Dermis microvascular lymphatic vessel endothelial cell (primary cell): Measurements from ENCODE around the gene DLX5. TPM values are rescaled to one million over a fixed set of nuclear protein-coding genes. Genes with fewer than 3 reads are reported as not detected.
"Not testable (repeated sequence)": the region's sequence is repeated elsewhere in the genome, so short reads cannot be mapped to it uniquely, and the experiment has no call there.

Experiments
- DNase-seq, 2 donors: peaks; one replicate each; pipeline versions ENCODE4 v3.0.0 to v3.0.0-alpha.2; 2010; ENCODE audit warnings: low read depth in 2 of 2
- total RNA-seq: library from RNA; depleted of rRNA; stranded (reverse); fragments of >200 nt; gene quantifications from 2 replicates; pipeline ENCODE4 v1.2.1, GENCODE V29; 2014

DLX5 gene
- not detected in 2 replicates for total RNA-seq

GRCh38 chr7:97024209-97025129 is at the start of gene DLX5:
TSS of gene DLX5 (minus strand) at chr7:97024831. CDS start at chr7:97024623, 208 bp downstream.
- no peak for DNase-seq

- DNase-seq = not testable (repeated sequence)
Observed at GRCh38 chr7:97072025-97072424, 47.4 kb upstream of the DLX5 start.

- DNase-seq = peak; percentile 36 to 58
Observed at GRCh38 chr7:97064972-97065587, 40.4 kb upstream of the DLX5 start.

- DNase-seq = no peak
Observed at GRCh38 chr7:97064020-97064419, 39.4 kb upstream of the DLX5 start.

- no peak for DNase-seq
Observed at GRCh38 chr7:97043281-97043680, 18.6 kb upstream of the DLX5 start.

GRCh38 chr7:97039374-97040065 is 14.9 kb upstream of the DLX5 start:
- DNase-seq = no peak

- not testable (repeated sequence) for DNase-seq
Observed at GRCh38 chr7:97034213-97034852, 9.7 kb upstream of the DLX5 start.

- peak; percentile 50 to 76 for DNase-seq
Observed at GRCh38 chr7:97027427-97028234, 3.0 kb upstream of the DLX5 start.

GRCh38 chr7:97026715-97027426 is 2.2 kb upstream of the DLX5 start:
- DNase-seq = no peak

- peak in 1 of 2 donors; percentile 39 for DNase-seq
Observed at GRCh38 chr7:97025983-97026714, 1.5 kb upstream of the DLX5 start.

GRCh38 chr7:97025130-97025499 is 484 bp upstream of the DLX5 start:
- no peak for DNase-seq

GRCh38 chr7:97022491-97023306 is 1.9 kb downstream of the DLX5 start:
- DNase-seq = no peak

GRCh38 chr7:97021747-97022490 is 2.7 kb downstream of the DLX5 start:
- DNase-seq = no peak

GRCh38 chr7:97020996-97021746 is 3.5 kb downstream of the DLX5 start:
- DNase-seq = no peak

- DNase-seq = no peak
Observed at GRCh38 chr7:97020601-97020995, 4.0 kb downstream of the DLX5 start.

- DNase-seq = no peak
Observed at GRCh38 chr7:97019710-97020225, 4.9 kb downstream of the DLX5 start.
